Immature natural killer cell (primary cell): Measurements from ENCODE around the gene MCL1. TPM values are rescaled to one million over a fixed set of nuclear protein-coding genes. Genes with fewer than 3 reads are reported as not detected.
A peak's percentile ranks its signal among the peaks of the same experiment; 100 is the strongest.
"Not testable (repeated sequence)": the region's sequence is repeated elsewhere in the genome, so short reads cannot be mapped to it uniquely, and the experiment has no call there.

Experiments used
- DNase-seq, 3 donors: peaks; one replicate each; pipeline ENCODE4 v3.0.0; 2022; ENCODE audit warnings: mixed read lengths in 1 of 3
- H3K27ac Mint-ChIP-seq, 6 donors: one replicate each; pipeline ENCODE4 v1.8.0; 2020; ENCODE audit warnings: mixed read lengths in 6 of 6, mild to moderate bottlenecking in 5 of 6, inconsistent platforms in 4 of 6, moderate library complexity in 3 of 6
- H3K27me3 Mint-ChIP-seq, 3 donors: one replicate each; pipeline ENCODE4 v1.8.0; 2020 to 2021; ENCODE audit warnings: low read depth in 3 of 3, mild to moderate bottlenecking in 3 of 3, mixed read lengths in 3 of 3, moderate library complexity in 3 of 3, inconsistent platforms in 1 of 3
- H3K36me3 Mint-ChIP-seq, 3 donors: one replicate each; pipeline ENCODE4 v1.8.0; 2020; ENCODE audit warnings: mixed read lengths in 3 of 3, inconsistent platforms in 2 of 3, mild to moderate bottlenecking in 2 of 3
- H3K4me1 Mint-ChIP-seq, 2 donors: one replicate each; pipeline ENCODE4 v1.8.0; 2020; ENCODE audit warnings: inconsistent platforms in 2 of 2, mild to moderate bottlenecking in 2 of 2, mixed read lengths in 2 of 2, moderate library complexity in 1 of 2
- H3K4me3 Mint-ChIP-seq, 5 donors: one replicate each; pipeline ENCODE4 v1.8.0; 2020; ENCODE audit warnings: mild to moderate bottlenecking in 5 of 5, mixed read lengths in 5 of 5, inconsistent platforms in 3 of 5, moderate library complexity in 3 of 5
- H3K9me3 Mint-ChIP-seq, 6 donors: one replicate each; pipeline ENCODE4 v1.8.0; 2020; ENCODE audit warnings: mild to moderate bottlenecking in 6 of 6, mixed read lengths in 6 of 6, inconsistent platforms in 4 of 6, moderate library complexity in 3 of 6
- polyA plus RNA-seq, 3 donors: library from polyadenylated mRNA; unstranded; fragments of 300-500 nt; fragmentation: Illumina TruSeq; gene quantifications; one replicate each; pipeline ENCODE4 v1.2.3, GENCODE V29; 2021

The MCL1 gene
- 100 to 1,000 TPM in 1 of 3 donors, 10 to 100 TPM in 2; 44.2 to 113 (median 73.0) TPM for polyA plus RNA-seq

DNA sequence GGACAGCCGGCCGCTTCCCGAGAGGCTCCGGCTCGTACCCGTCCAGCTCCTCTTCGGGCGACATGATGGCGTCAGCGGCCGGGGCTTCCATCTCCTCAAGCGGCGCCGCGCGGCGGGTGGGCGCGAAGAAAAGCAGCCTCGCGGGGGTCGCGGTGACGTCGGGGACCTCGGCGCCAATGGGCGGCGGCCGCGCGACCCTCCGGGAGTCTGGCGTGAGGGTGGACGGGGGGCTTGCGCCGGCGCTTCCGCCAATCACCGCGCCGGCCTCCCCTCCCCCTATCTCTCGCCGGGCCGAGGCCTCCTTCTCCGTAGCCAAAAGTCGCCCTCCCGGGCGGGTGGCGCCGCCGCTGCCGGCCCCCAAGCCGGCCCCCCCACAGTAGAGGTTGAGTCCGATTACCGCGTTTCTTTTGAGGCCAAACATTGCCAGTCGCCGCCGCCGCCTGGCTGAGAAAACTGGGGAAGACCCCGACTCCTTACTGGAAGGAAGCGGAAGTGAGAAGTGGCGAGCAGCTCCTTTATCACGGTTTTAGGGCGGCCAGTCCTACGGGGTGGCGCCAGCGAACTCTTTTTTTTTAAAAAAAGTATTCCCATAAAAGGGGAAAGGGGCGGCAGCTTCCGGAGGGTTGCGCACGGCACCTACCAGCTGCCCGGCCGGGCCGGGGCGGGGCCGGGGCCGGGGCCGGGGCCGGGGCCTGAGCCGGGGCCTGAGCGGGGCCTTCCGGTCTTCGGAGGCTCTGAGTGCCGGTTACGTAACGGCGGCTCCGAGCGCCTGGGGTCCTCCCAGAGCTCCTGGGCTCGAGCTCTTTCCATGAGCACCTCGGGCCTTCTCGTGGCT is at the start of gene MCL1:
Gene MCL1, minus strand, starts transcription at position 501 of the 835 bp plus-strand sequence. Its CDS starts 80 bp downstream, at position 421.
- no peaks in the 10 kb centered on the region for H3K9me3 Mint-ChIP-seq
- peak within 1 kb of the TSS; percentile 96 to 99 (median 98) for H3K4me3 Mint-ChIP-seq
- peak within 1 kb of the TSS; percentile 93 to 99 (median 98) for H3K27ac Mint-ChIP-seq
- peaks cover 49 to 51% of the 10 kb centered on the region in 2 donors for H3K4me1 Mint-ChIP-seq
- peak; percentile 91 for DNase-seq
- peaks cover 44 to 48% (median 46%) of the 10 kb centered on the region in 3 donors for H3K36me3 Mint-ChIP-seq
- H3K27me3 Mint-ChIP-seq, result peaks cover 11 to 35% (median 32%) of the 10 kb centered on the region in 3 donors

- Mint-ChIP-seq H3K27ac (no peak overlapping the region), H3K4me3 (no peak overlapping the region), H3K36me3 (peaks cover 20 to 23% (median 22%) of the 10 kb centered on the region in 3 donors), H3K9me3 (no peaks in the 10 kb centered on the region), H3K4me1 (peaks cover 3 to 4% of the 10 kb centered on the region in 2 donors), H3K27me3 (peaks cover 0 to 4% (median 2%) of the 10 kb centered on the region in 3 donors)
- DNase-seq, result no peak
These were observed 49.3 kb upstream of the MCL1 start for GRCh38 chr1:150628766-150629114.

- Mint-ChIP-seq H3K9me3 (no peaks in the 10 kb centered on the region), H3K4me3 (peak overlapping the region in 1 of 5 donors; percentile 61), H3K36me3 (peaks cover 20 to 32% (median 30%) of the 10 kb centered on the region in 3 donors), H3K27ac (peak overlapping the region in 1 of 6 donors; percentile 15), H3K27me3 (peaks cover 0 to 4% (median 2%) of the 10 kb centered on the region in 3 donors), H3K4me1 (peaks cover 3 to 10% of the 10 kb centered on the region in 2 donors)
- DNase-seq, result no peak
These were observed 48.5 kb upstream of the MCL1 start for GRCh38 chr1:150627826-150628410.

DNA sequence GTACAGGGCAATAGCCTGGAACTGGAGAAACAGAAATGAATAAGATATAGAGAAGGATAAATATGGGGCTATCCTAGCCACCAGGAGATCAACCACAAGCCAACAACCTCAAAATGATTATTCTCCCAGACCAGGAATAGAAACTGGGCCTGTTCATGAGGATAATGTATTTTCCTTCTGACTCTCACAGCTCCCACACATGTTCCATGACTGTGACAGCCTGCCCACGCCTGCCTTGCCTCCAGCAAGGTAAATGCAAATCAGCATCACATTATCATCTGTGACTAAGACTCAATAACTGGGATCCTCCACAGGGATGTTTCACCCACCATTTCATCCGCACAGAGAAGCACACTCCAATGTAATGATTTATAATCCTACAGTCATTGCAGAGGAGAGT is 46.7 kb upstream of the MCL1 start:
- DNase-seq, result no peak
- H3K4me1 Mint-ChIP-seq, result peaks cover 6 to 22% of the 10 kb centered on the region in 2 donors
- peaks cover 0 to 3% (median 0%) of the 10 kb centered on the region in 3 donors for H3K27me3 Mint-ChIP-seq
- no peaks in the 10 kb centered on the region for H3K9me3 Mint-ChIP-seq
- peak overlapping the region in 3 of 6 donors; percentile 30 to 53 (median 36) for H3K27ac Mint-ChIP-seq
- H3K36me3 Mint-ChIP-seq, result peaks cover 18 to 38% (median 31%) of the 10 kb centered on the region in 3 donors
- no peak overlapping the region for H3K4me3 Mint-ChIP-seq

DNA sequence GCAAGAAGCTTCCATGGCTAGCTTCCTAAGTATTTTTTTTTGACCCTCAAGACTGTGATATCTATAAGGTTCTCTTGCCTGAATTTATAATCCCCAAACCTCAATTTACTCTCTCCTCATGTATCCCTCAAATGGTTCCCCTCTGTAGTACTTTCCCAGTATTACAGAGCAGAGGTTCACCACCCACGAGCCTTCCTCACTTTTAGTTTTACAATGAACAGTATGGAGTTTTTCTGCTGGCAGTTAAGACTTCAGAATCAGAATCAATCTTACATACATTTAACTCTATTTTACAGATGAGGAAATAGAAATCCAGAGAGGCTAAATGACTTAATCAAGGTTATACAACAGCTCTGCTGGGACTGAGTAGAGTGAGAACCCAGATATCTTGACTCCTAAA is 45.1 kb upstream of the MCL1 start:
- not testable (repeated sequence) for DNase-seq, H3K4me3 Mint-ChIP-seq, H3K27me3 Mint-ChIP-seq, H3K9me3 Mint-ChIP-seq
- H3K36me3 Mint-ChIP-seq, result peaks cover 16 to 46% (median 38%) of the 10 kb centered on the region in 3 donors
- peaks cover 6 to 30% of the 10 kb centered on the region in 2 donors for H3K4me1 Mint-ChIP-seq
- H3K27ac Mint-ChIP-seq, result peak overlapping the region; percentile 4 to 70 (median 39)

GRCh38 chr1:150624134-150624533 is 44.7 kb upstream of the MCL1 start:
- H3K36me3 Mint-ChIP-seq, result peaks cover 19 to 50% (median 43%) of the 10 kb centered on the region in 3 donors
- not testable (repeated sequence) for DNase-seq, H3K4me3 Mint-ChIP-seq, H3K9me3 Mint-ChIP-seq, H3K27me3 Mint-ChIP-seq
- peak overlapping the region in 3 of 6 donors; percentile 11 to 51 (median 30) for H3K27ac Mint-ChIP-seq
- peaks cover 6 to 31% of the 10 kb centered on the region in 2 donors for H3K4me1 Mint-ChIP-seq

- H3K4me1 Mint-ChIP-seq, result peaks cover 3 to 31% of the 10 kb centered on the region in 2 donors
These were observed 43.0 kb upstream of the MCL1 start for GRCh38 chr1:150622303-150622975.

GRCh38 chr1:150621497-150622302 is 42.3 kb upstream of the MCL1 start:
- H3K27ac Mint-ChIP-seq, result peak overlapping the region; percentile 76 to 91 (median 86)
- no peaks in the 10 kb centered on the region for H3K27me3 Mint-ChIP-seq
- H3K4me3 Mint-ChIP-seq, result no peak overlapping the region
- H3K36me3 Mint-ChIP-seq, result peaks cover 24 to 46% (median 45%) of the 10 kb centered on the region in 3 donors
- H3K9me3 Mint-ChIP-seq, result no peaks in the 10 kb centered on the region
- DNase-seq, result peak; percentile 49 to 66 (median 55)
- H3K4me1 Mint-ChIP-seq, result peaks cover 3 to 33% of the 10 kb centered on the region in 2 donors

More at GRCh38 chr1:150622303-150622975, 43.0 kb upstream of the MCL1 start:
- Mint-ChIP-seq H3K27ac (peak overlapping the region; percentile 76 to 91 (median 86)), H3K4me3 (no peak overlapping the region), H3K36me3 (peaks cover 20 to 48% (median 43%) of the 10 kb centered on the region in 3 donors), H3K27me3 (peaks cover 0 to 1% (median 0%) of the 10 kb centered on the region in 3 donors), H3K9me3 (no peaks in the 10 kb centered on the region)
- no peak for DNase-seq

GRCh38 chr1:150620919-150621318 is 41.5 kb upstream of the MCL1 start:
- Mint-ChIP-seq H3K9me3 (no peaks in the 10 kb centered on the region), H3K4me3 (no peak overlapping the region), H3K36me3 (peaks cover 22 to 46% (median 42%) of the 10 kb centered on the region in 3 donors), H3K4me1 (peaks cover 5 to 40% of the 10 kb centered on the region in 2 donors), H3K27ac (peak overlapping the region; percentile 34 to 91 (median 64)), H3K27me3 (peaks cover 0 to under 1% (median 0%) of the 10 kb centered on the region in 3 donors)
- DNase-seq, result no peak

DNA sequence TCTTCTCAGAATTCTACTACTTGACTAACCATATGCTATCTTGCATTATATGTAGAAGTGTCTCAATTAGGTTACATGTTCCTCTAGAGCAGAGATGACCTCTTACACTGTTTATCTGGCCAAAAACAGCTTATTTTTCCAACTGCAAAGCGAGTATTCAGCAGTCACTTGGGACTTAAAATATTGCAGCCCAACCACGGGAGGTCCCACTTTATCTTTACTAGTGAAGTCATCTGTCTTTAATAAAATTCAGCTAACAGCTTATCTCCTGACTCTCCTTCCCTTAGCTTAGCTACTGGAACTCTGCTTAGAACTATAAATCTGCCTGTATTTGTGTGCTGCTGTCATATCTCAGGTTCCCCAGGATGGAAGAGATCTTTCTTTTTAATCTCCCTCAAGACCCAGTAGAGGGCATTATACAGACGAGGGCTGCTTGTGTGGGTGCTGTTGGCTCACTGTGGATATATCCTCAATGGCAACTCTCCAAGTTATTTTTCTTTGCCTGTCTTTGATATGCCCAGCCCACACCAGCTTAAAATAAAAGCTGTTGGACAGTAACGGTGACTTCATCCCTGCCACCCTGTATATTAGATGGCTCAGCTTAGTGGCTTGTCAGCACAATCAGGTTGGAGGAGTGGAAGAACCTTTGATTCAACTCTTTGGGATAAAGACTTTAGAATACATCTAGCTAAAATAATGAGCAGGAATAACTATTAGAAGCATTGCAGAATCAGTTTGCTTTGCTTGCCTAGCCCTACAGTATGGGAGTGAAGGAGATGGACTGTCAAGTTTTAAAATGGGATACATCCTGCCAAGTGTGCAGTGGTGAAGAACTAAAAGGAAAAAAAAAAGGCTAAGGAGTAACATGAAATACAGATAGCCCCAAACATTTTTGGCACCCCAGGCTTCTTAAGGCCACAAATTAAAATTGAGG is 40.4 kb upstream of the MCL1 start:
- Mint-ChIP-seq H3K9me3 (no peaks in the 10 kb centered on the region), H3K27me3 (peaks cover 0 to 1% (median 0%) of the 10 kb centered on the region in 3 donors), H3K36me3 (peaks cover 20 to 50% (median 33%) of the 10 kb centered on the region in 3 donors), H3K27ac (peak overlapping the region; percentile 15 to 78 (median 60)), H3K4me1 (peaks cover 8 to 51% of the 10 kb centered on the region in 2 donors), H3K4me3 (no peak overlapping the region)
- no peak for DNase-seq

DNA sequence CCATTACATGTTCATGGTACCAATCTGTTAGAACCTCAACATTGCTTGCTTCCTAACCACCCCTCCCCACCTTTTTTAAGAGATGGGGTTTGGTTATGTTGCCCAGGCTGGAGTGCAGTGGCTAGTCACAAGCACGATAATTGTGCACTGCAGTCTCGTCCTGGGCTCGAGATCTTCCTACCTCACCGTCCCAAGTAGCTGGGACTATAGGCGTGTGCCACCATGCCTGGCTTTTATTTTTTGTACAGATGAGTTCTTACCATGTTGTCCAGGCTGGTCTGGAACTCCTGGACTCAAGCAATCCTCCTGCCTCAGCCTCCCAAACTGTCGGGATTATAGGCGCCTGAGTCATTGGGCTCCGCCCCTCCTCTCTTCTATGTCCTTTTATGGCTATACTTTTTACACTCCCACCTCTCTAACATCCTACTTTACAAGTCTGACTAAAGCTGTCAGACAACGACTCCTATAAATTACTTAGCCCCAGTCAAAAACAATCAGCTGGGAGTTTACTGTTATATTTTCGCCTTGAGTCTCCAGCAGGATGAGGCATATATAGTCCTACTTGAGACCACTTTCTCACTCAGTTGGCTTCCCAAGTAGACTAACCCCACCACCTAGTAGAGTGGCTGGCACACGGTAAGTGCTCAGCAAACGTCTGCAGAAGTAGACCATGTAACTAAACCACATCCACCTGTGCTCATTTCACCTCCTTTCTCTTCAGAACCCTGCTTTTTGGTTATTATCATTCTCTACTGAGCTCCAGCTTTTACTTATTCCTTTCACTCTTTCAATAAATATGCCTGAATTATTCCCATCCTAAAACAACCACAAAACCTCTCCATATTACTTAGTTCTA is 36.2 kb upstream of the MCL1 start:
- DNase-seq, result no peak
- H3K9me3 Mint-ChIP-seq, result no peaks in the 10 kb centered on the region
- H3K4me3 Mint-ChIP-seq, result peak overlapping the region in 3 of 5 donors; percentile 14 to 40 (median 14)
- peaks cover 15 to 31% (median 22%) of the 10 kb centered on the region in 3 donors for H3K36me3 Mint-ChIP-seq
- peak overlapping the region; percentile 67 to 90 (median 80) for H3K27ac Mint-ChIP-seq
- H3K4me1 Mint-ChIP-seq, result peaks cover 40 to 65% of the 10 kb centered on the region in 2 donors
- H3K27me3 Mint-ChIP-seq, result peaks cover 3 to 26% (median 3%) of the 10 kb centered on the region in 3 donors
